ENCODE results near the gene POLR1G. TPM values are rescaled to one million over a fixed set of nuclear protein-coding genes. Genes with fewer than 3 reads are reported as not detected.

The POLR1G gene
- total and polyA plus RNA-seq, 2 experiments from 2014 or later = 33.0 to 85.9 TPM

- TF ChIP-seq EZH2 (IDR thresholded peaks at IDR 0.05; ENCODE audit: low read depth, unreplicated experiment) = no peak
- no peak for TF ChIP-seq ETS1 (IDR thresholded peaks at IDR 0.05)
- no peak for TF ChIP-seq CTCF (conservative IDR thresholded peaks at IDR 0.05; ENCODE audit: low read depth in 2 of 2)
- peak; percentile 64 for TF ChIP-seq CREB1 (CRISPR knock-in tag; IDR thresholded peaks at IDR 0.05; ENCODE audit: low read depth)
- no peak for TF ChIP-seq NANOG (IDR thresholded peaks at IDR 0.05; ENCODE audit: borderline replicate concordance)
- TF ChIP-seq, protein P1, sequence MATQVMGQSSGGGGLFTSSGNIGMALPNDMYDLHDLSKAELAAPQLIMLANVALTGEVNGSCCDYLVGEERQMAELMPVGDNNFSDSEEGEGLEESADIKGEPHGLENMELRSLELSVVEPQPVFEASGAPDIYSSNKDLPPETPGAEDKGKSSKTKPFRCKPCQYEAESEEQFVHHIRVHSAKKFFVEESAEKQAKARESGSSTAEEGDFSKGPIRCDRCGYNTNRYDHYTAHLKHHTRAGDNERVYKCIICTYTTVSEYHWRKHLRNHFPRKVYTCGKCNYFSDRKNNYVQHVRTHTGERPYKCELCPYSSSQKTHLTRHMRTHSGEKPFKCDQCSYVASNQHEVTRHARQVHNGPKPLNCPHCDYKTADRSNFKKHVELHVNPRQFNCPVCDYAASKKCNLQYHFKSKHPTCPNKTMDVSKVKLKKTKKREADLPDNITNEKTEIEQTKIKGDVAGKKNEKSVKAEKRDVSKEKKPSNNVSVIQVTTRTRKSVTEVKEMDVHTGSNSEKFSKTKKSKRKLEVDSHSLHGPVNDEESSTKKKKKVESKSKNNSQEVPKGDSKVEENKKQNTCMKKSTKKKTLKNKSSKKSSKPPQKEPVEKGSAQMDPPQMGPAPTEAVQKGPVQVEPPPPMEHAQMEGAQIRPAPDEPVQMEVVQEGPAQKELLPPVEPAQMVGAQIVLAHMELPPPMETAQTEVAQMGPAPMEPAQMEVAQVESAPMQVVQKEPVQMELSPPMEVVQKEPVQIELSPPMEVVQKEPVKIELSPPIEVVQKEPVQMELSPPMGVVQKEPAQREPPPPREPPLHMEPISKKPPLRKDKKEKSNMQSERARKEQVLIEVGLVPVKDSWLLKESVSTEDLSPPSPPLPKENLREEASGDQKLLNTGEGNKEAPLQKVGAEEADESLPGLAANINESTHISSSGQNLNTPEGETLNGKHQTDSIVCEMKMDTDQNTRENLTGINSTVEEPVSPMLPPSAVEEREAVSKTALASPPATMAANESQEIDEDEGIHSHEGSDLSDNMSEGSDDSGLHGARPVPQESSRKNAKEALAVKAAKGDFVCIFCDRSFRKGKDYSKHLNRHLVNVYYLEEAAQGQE (IDR thresholded peaks at IDR 0.05; ENCODE audit: unreplicated experiment) = no peak
- no peak for TF ChIP-seq ZNF114 (CRISPR knock-in tag; IDR thresholded peaks at IDR 0.05)
- TF ChIP-seq STAT1 (IDR thresholded peaks at IDR 0.05; ENCODE audit: unreplicated experiment) = no peak
- TF ChIP-seq EZH2phosphoT487 (IDR thresholded peaks at IDR 0.05; ENCODE audit: unreplicated experiment) = no peak
- no peak for TF ChIP-seq ZNF331 (CRISPR knock-in tag; IDR thresholded peaks at IDR 0.05; ENCODE audit: low read depth)
Measured at GRCh38 chr19:45370410-45371204, 35.8 kb upstream of the POLR1G start, which contains the start of gene ERCC2 (continued).

DNA sequence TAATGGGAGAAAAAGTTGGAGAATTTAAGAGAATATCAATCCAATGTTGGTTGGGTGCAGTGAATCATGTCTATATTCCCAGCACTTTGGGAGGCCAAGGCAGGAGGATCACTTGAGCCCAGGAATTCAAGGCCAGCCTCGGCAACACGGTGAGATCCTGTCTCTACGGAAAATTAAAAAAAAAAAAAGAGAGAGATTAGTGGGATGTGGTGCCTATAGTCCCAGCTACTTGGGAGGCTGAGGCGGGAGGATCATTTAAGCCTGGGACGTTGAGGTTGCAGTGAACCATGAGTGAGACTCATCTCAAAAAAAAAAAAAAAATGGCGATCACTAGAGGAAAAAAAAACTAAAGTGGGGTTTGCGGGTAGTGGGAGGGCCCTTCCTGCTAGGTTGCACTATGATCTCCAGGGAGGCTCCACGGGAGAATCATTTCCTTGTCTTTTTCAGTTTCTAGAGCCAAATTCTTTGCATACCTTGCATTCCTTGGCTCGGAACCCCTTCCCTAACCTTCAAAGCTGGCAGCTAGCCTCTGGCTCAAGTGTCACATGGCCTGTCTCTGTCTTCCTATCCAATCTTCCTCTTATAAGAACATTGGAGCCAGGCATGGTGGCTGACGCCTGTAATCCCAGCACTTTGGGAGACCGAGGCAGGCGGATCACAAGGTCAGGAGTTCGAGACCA lies 30.3 kb upstream of the POLR1G start:
- TF ChIP-seq EZH2 (IDR thresholded peaks at IDR 0.05; ENCODE audit: low read depth, unreplicated experiment) = no peak
- TF ChIP-seq ETS1 (IDR thresholded peaks at IDR 0.05) = no peak
- no peak for TF ChIP-seq STAT1 (IDR thresholded peaks at IDR 0.05; ENCODE audit: unreplicated experiment)
- no peak for TF ChIP-seq POLR2AphosphoS5 (IDR thresholded peaks at IDR 0.05; ENCODE audit: low read depth)
- Histone ChIP-seq H3F3A (replicated peaks; ENCODE audit: low read depth) (peaks cover 4% of the 10 kb centered on the region; the same call in 1 of the 2 replicates), H3K27me3 (ENCODE audit: insufficient read depth) (no peaks in the 10 kb centered on the region), H3K9me2 (ENCODE audit: insufficient read depth) (no peaks in the 10 kb centered on the region), H3K4me1 (ENCODE audit: insufficient read depth) (no peaks in the 10 kb centered on the region; the same call in 1 of the 2 replicates), H4K20me1 (replicated peaks; ENCODE audit: insufficient read depth) (no peaks in the 10 kb centered on the region), H2AFZ (no peak overlapping the region), H3K4me2 (no peak overlapping the region), H3K79me2 (replicated peaks; ENCODE audit: insufficient read depth) (no peaks in the 10 kb centered on the region), H3K27ac (ENCODE audit: low read depth) (peak overlapping the region; percentile 90), H3K4me3 (no peak overlapping the region), H3K36me3 (ENCODE audit: insufficient read depth) (no peaks in the 10 kb centered on the region)
- ATAC-seq = peak; percentile 95
- H3K27ac Mint-ChIP-seq = peak overlapping the region; percentile 94
- H3K4me3 Mint-ChIP-seq = no peak overlapping the region
- no peaks in the 10 kb centered on the region for H3K36me3 Mint-ChIP-seq (ENCODE audit: low read depth)
- H3K27me3 Mint-ChIP-seq (ENCODE audit: insufficient read depth, low read depth, poor library complexity) = peaks cover 5% of the 10 kb centered on the region
- no peaks in the 10 kb centered on the region; the same call in 2 of the 3 replicates for H3K9me3 Mint-ChIP-seq
- peaks cover 11% of the 10 kb centered on the region for H3K4me1 Mint-ChIP-seq
- peak; percentile 96 for DNase-seq (ENCODE audit: low spot score)
